Esophagus squamous epithelium (tissue), 4 donors: ENCODE measurements around the gene ZBTB46.

Source experiments
- CTCF ChIP-seq, 6 experiments: fragments of 450-650 bp in 4 of 6; fragments of 200-600 bp in 2 of 6; sonication (generic) in 2 of 6; IDR thresholded peaks; one replicate each; pipeline ENCODE4 v1.5.1; 2016 to 2019; ENCODE audit warnings: antibody characterized with exemption in 6 of 6, mild to moderate bottlenecking in 4 of 6, moderate library complexity in 4 of 6
- POLR2A ChIP-seq, 4 donors: fragments of 450-650 bp; IDR thresholded peaks; one replicate each; pipeline ENCODE4 v1.6.1; 2017; ENCODE audit warnings: antibody characterized with exemption in 4 of 4, mild to moderate bottlenecking in 4 of 4, moderate library complexity in 3 of 4

- TF ChIP-seq POLR2A (IDR thresholded peaks at IDR 0.05) = no peak
- no peak for TF ChIP-seq CTCF (IDR thresholded peaks at IDR 0.05)
Observed at GRCh38 chr20:63821811-63822210, 9.3 kb downstream of the ZBTB46 start.
